ENCODE data around the gene IFIT1.
"Not testable (repeated sequence)": the region's sequence is repeated elsewhere in the genome, so short reads cannot be mapped to it uniquely, and the experiment has no call there.

The IFIT1 gene

GRCh38 chr10:89391907-89392756, at the start of gene IFIT1:
Gene IFIT1, plus strand, starts transcription at chr10:89392623. Its CDS starts 90 bp downstream, at chr10:89392713.
- DNase-seq (ENCODE audit: low read depth in 2 of 2), result no peak

GRCh38 chr10:89343089-89343767, 49.2 kb upstream of the IFIT1 start:
- no peak for DNase-seq (ENCODE audit: low read depth in 2 of 2)

- DNase-seq (ENCODE audit: low read depth in 2 of 2), result no peak
Observed at GRCh38 chr10:89344156-89344555, 48.3 kb upstream of the IFIT1 start.

GRCh38 chr10:89345367-89346000, 46.9 kb upstream of the IFIT1 start:
- DNase-seq (ENCODE audit: low read depth in 2 of 2), result no peak

GRCh38 chr10:89346405-89347254, 45.8 kb upstream of the IFIT1 start:
- no peak for DNase-seq (ENCODE audit: low read depth in 2 of 2)

GRCh38 chr10:89347701-89348457, 44.5 kb upstream of the IFIT1 start:
- no peak for DNase-seq (ENCODE audit: low read depth in 2 of 2)

- no peak for DNase-seq (ENCODE audit: low read depth in 2 of 2)
Observed at GRCh38 chr10:89348481-89348880, 43.9 kb upstream of the IFIT1 start.

- no peak for DNase-seq (ENCODE audit: low read depth in 2 of 2)
Observed at GRCh38 chr10:89348975-89349374, 43.4 kb upstream of the IFIT1 start.

GRCh38 chr10:89350631-89351315, 41.6 kb upstream of the IFIT1 start:
- not testable (repeated sequence) for DNase-seq (ENCODE audit: low read depth in 2 of 2)

- DNase-seq (ENCODE audit: low read depth in 2 of 2), result no peak
Observed at GRCh38 chr10:89351412-89351779, 41.0 kb upstream of the IFIT1 start.

GRCh38 chr10:89351780-89352597, 40.4 kb upstream of the IFIT1 start:
- no peak for DNase-seq (ENCODE audit: low read depth in 2 of 2)

GRCh38 chr10:89352802-89353201, 39.6 kb upstream of the IFIT1 start:
- DNase-seq (ENCODE audit: low read depth in 2 of 2), result no peak

- DNase-seq (ENCODE audit: low read depth in 2 of 2), result no peak
Observed at GRCh38 chr10:89355394-89355931, 37.0 kb upstream of the IFIT1 start.

GRCh38 chr10:89357096-89357495, 35.3 kb upstream of the IFIT1 start:
- DNase-seq (ENCODE audit: low read depth in 2 of 2), result no peak

GRCh38 chr10:89357975-89358374, 34.4 kb upstream of the IFIT1 start:
- DNase-seq (ENCODE audit: low read depth in 2 of 2), result no peak

GRCh38 chr10:89360157-89360556, 32.3 kb upstream of the IFIT1 start:
- DNase-seq (ENCODE audit: low read depth in 2 of 2), result no peak

- DNase-seq (ENCODE audit: low read depth in 2 of 2), result no peak
Observed at GRCh38 chr10:89362929-89363328, 29.5 kb upstream of the IFIT1 start.

GRCh38 chr10:89363729-89364442, 28.5 kb upstream of the IFIT1 start:
- no peak for DNase-seq (ENCODE audit: low read depth in 2 of 2)

- DNase-seq (ENCODE audit: low read depth in 2 of 2), result no peak
Observed at GRCh38 chr10:89364531-89364930, 27.9 kb upstream of the IFIT1 start.
